Right atrium auricular region (tissue), 2 donors: ENCODE data around the gene ETHE1. TPM values are rescaled to one million over a fixed set of nuclear protein-coding genes. Genes with fewer than 3 reads are reported as not detected.
A peak's percentile ranks its signal among the peaks of the same experiment; 100 is the strongest.
"Not testable (repeated sequence)": the region's sequence is repeated elsewhere in the genome, so short reads cannot be mapped to it uniquely, and the experiment has no call there.

Experiments
- DNase-seq: peaks from one replicate; pipeline ENCODE4 v3.0.0-alpha.2; 2019; ENCODE audit warnings: low spot score
- H3K27ac ChIP-seq, 2 donors: fragments of 200-600 bp; sonication (generic); 1 replicate in 1 of 2; 2 replicates in 1 of 2; pipeline ENCODE4 v1.5.1; 2016 to 2019
- H3K27me3 ChIP-seq, 2 donors: fragments of 200-600 bp; sonication (generic); one replicate each; pipeline versions ENCODE4 v1.5.1 to v1.6.0; 2017 to 2019
- H3K36me3 ChIP-seq: fragments of 200-600 bp; sonication (generic); one replicate; pipeline ENCODE4 v1.5.1; 2016
- H3K4me1 ChIP-seq, 2 donors: fragments of 200-600 bp; sonication (generic); one replicate each; pipeline versions ENCODE4 v1.5.1 to v1.6.0; 2017 to 2019
- H3K4me3 ChIP-seq, 2 donors: fragments of 200-600 bp; sonication (generic); 1 replicate in 1 of 2; 2 replicates in 1 of 2; pipeline ENCODE4 v1.5.1; 2017 to 2019; ENCODE audit warnings: mild to moderate bottlenecking in 1 of 2, moderate library complexity in 1 of 2
- H3K9me3 ChIP-seq, 2 donors: fragments of 200-600 bp; sonication (generic); one replicate each; pipeline ENCODE4 v1.5.1; 2019
- CTCF ChIP-seq, 2 donors: fragments of 200-600 bp; sonication (generic); IDR thresholded peaks; one replicate each; pipeline ENCODE4 v1.5.1; 2019; ENCODE audit warnings: antibody characterized with exemption in 2 of 2
- total RNA-seq, 2 donors: library from RNA; depleted of rRNA; stranded (reverse); fragments of >200 nt; gene quantifications; one replicate each; pipeline ENCODE4 v1.1.0, GENCODE V29; 2016

Gene ETHE1
- total RNA-seq, 2 donors from 2014 or later = 17.9 to 25.4 TPM

GRCh38 chr19:43532571-43532961 lies 5.6 kb upstream of the ETHE1 start:
- TF ChIP-seq CTCF (IDR thresholded peaks at IDR 0.05) = no peak
- Histone ChIP-seq H3K36me3 (no peaks in the 10 kb centered on the region), H3K9me3 (no peaks in the 10 kb centered on the region), H3K4me3 (peak overlapping the region; percentile 48 to 70), H3K27me3 (no peaks in the 10 kb centered on the region), H3K4me1 (peaks cover 0 to 27% of the 10 kb centered on the region in 2 donors), H3K27ac (peak overlapping the region; percentile 88 to 90)
- DNase-seq = peak; percentile 65

- TF ChIP-seq CTCF (IDR thresholded peaks at IDR 0.05) = no peak
- H3K9me3 ChIP-seq = no peaks in the 10 kb centered on the region
- peak overlapping the region in 1 of 2 donors; percentile 82 for H3K4me3 ChIP-seq
- peaks cover 0 to 33% of the 10 kb centered on the region in 2 donors for H3K4me1 ChIP-seq
- H3K27ac ChIP-seq = peak overlapping the region; percentile 75 to 88
- H3K27me3 ChIP-seq = no peaks in the 10 kb centered on the region
- no peaks in the 10 kb centered on the region for H3K36me3 ChIP-seq
- DNase-seq = peak; percentile 71
Measured at GRCh38 chr19:43527860-43528622, 1.0 kb upstream of the ETHE1 start.

GRCh38 chr19:43525836-43526771 lies 897 bp downstream of the ETHE1 start:
- H3K27ac ChIP-seq = peak overlapping the region; percentile 75 to 88
- H3K27me3 ChIP-seq = no peaks in the 10 kb centered on the region
- peaks cover 0 to 25% of the 10 kb centered on the region in 2 donors for H3K4me1 ChIP-seq
- no peaks in the 10 kb centered on the region for H3K36me3 ChIP-seq
- H3K9me3 ChIP-seq = no peaks in the 10 kb centered on the region
- peak overlapping the region; percentile 64 to 82 for H3K4me3 ChIP-seq
- DNase-seq = no peak
- TF ChIP-seq CTCF (IDR thresholded peaks at IDR 0.05) = no peak

GRCh38 chr19:43524922-43525835 lies 1.8 kb downstream of the ETHE1 start:
- peak overlapping the region; percentile 75 to 88 for H3K27ac ChIP-seq
- H3K4me1 ChIP-seq = peaks cover 0 to 25% of the 10 kb centered on the region in 2 donors
- H3K27me3 ChIP-seq = no peaks in the 10 kb centered on the region
- H3K9me3 ChIP-seq = no peaks in the 10 kb centered on the region
- no peak for TF ChIP-seq CTCF (IDR thresholded peaks at IDR 0.05)
- H3K4me3 ChIP-seq = peak overlapping the region; percentile 64 to 82
- peak; percentile 73 for DNase-seq
- H3K36me3 ChIP-seq = no peaks in the 10 kb centered on the region

- not testable (repeated sequence) for H3K4me3 ChIP-seq, H3K9me3 ChIP-seq, H3K27ac ChIP-seq, DNase-seq, H3K27me3 ChIP-seq, H3K36me3 ChIP-seq
- peaks cover 0 to 25% of the 10 kb centered on the region in 2 donors for H3K4me1 ChIP-seq
Measured at GRCh38 chr19:43523696-43524095, 3.3 kb downstream of the ETHE1 start.
